HS-5 (cell line): ENCODE data around the gene SLC44A4.
A peak's percentile ranks its signal among the peaks of the same experiment; 100 is the strongest.
"Not testable (repeated sequence)": the region's sequence is repeated elsewhere in the genome, so short reads cannot be mapped to it uniquely, and the experiment has no call there.

Experiments used
- DNase-seq: peaks from one replicate; pipeline ENCODE4 v3.0.0-alpha.2; 2012; ENCODE audit warnings: low read depth

SLC44A4 gene

GRCh38 chr6:31827286-31828079 is 51.3 kb downstream of the SLC44A4 start, which contains the start of gene HSPA1B:
Gene HSPA1B, plus strand, starts transcription at chr6:31827738. Its CDS starts 213 bp downstream, at chr6:31827951.
- peak; percentile 99 for DNase-seq

GRCh38 chr6:31826793-31827285 is 52.0 kb downstream of the SLC44A4 start:
- DNase-seq: no peak

GRCh38 chr6:31825553-31825952 is 53.2 kb downstream of the SLC44A4 start:
- DNase-seq: no peak

- not testable (repeated sequence) for DNase-seq
These were observed 55.1 kb downstream of the SLC44A4 start for GRCh38 chr6:31823592-31824196.

- no peak for DNase-seq
These were observed 56.6 kb downstream of the SLC44A4 start for GRCh38 chr6:31822036-31822821.

- DNase-seq: no peak
These were observed 57.3 kb downstream of the SLC44A4 start for GRCh38 chr6:31821301-31822035.

- DNase-seq: not testable (repeated sequence)
These were observed 58.4 kb downstream of the SLC44A4 start for GRCh38 chr6:31820399-31820798.

GRCh38 chr6:31819871-31820299 is 58.9 kb downstream of the SLC44A4 start:
- no peak for DNase-seq

- not testable (repeated sequence) for DNase-seq
These were observed 60.8 kb downstream of the SLC44A4 start for GRCh38 chr6:31817929-31818511.

GRCh38 chr6:31817133-31817928 is 61.5 kb downstream of the SLC44A4 start:
- DNase-seq: not testable (repeated sequence)

- DNase-seq: peak; percentile 82
These were observed 63.6 kb downstream of the SLC44A4 start, which contains the start of the genes HSPA1A and HSPA1L for GRCh38 chr6:31815025-31815838. Gene HSPA1A, plus strand, starts transcription at chr6:31815543. Its CDS starts 214 bp downstream, at chr6:31815757. Gene HSPA1L, minus strand, starts transcription at chr6:31815283. Its CDS starts 3,311 bp downstream, at chr6:31811972.

GRCh38 chr6:31814677-31815024 is 64.1 kb downstream of the SLC44A4 start:
- peak; percentile 92 for DNase-seq

GRCh38 chr6:31813465-31813849 is 65.3 kb downstream of the SLC44A4 start:
- no peak for DNase-seq
